Body of pancreas (tissue), 4 donors: ENCODE data around the gene RSRC1.

ENCODE experiments used
- CTCF ChIP-seq, 7 experiments: fragments of 450-650 bp in 4 of 7; fragments of 200-600 bp in 3 of 7; sonication (generic) in 3 of 7; IDR thresholded peaks; one replicate each; pipeline ENCODE4 v1.5.1; 2016 to 2019; ENCODE audit warnings: antibody characterized with exemption in 7 of 7
- POLR2A ChIP-seq, 3 donors: fragments of 450-650 bp; IDR thresholded peaks; one replicate each; pipeline ENCODE4 v1.6.1; 2016; ENCODE audit warnings: antibody characterized with exemption in 3 of 3, mild to moderate bottlenecking in 2 of 3

- TF ChIP-seq POLR2A (IDR thresholded peaks at IDR 0.05) (peak; percentile 16 to 67 (median 61)), CTCF (IDR thresholded peaks at IDR 0.05) (no peak)
Measured at GRCh38 chr3:158109804-158110657, at the start of gene RSRC1.
